GM21786 (cell line): ENCODE measurements around the gene SORT1.

Source experiments
- ATAC-seq: cut with Tn5 transposase; IDR thresholded peaks from one replicate; pipeline ENCODE4 v1.9.1; 2021; ENCODE audit not compliant: unreplicated experiment

Gene SORT1

GRCh38 chr1:109263597-109264378 is 133.9 kb downstream of the SORT1 start:
- ATAC-seq: no peak

GRCh38 chr1:109263234-109263596 is 134.5 kb downstream of the SORT1 start:
- no peak for ATAC-seq

GRCh38 chr1:109262231-109263055 is 135.3 kb downstream of the SORT1 start:
- ATAC-seq: no peak

- ATAC-seq: no peak
Measured at GRCh38 chr1:109261578-109261977, 136.1 kb downstream of the SORT1 start.

- ATAC-seq: no peak
Measured at GRCh38 chr1:109261006-109261405, 136.7 kb downstream of the SORT1 start.

GRCh38 chr1:109259674-109260557 is 137.8 kb downstream of the SORT1 start:
- ATAC-seq: no peak
